ENCODE data around the gene FGFBP2.

GRCh38 chr4:16009153-16009552 lies 46.2 kb upstream of the FGFBP2 start:
- TF ChIP-seq CTCF (IDR thresholded peaks at IDR 0.05; ENCODE audit: insufficient read depth, low read length) (no peak), POLR2AphosphoS5 (IDR thresholded peaks at IDR 0.05; ENCODE audit: low read depth) (no peak), REST (IDR thresholded peaks at IDR 0.05; ENCODE audit: insufficient replicate concordance, low read depth) (no peak), GABPA (IDR thresholded peaks at IDR 0.05; ENCODE audit: low read depth) (no peak)

Data from HL-60 (cell line).